ENCODE results near the gene SLITRK1.

DNA sequence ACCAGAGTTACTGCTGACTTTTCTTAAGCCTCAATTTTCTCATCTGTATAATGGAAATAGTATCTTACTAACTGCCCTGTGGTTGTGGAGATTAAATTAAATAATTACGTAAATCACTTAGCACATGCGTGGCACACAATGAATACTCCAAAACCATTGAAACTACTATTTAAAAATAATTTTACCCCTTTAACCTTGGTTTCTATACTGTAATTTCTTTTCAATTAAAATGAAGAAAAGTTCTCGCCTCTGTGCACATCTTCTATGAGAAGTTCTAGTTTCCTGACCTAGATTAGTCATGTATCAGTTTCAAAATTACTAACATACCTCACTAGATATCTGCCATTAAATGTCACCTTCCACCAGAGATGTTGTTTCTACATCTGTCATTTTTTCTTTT is 5.7 kb downstream of the SLITRK1 start:
- TF ChIP-seq, protein P1, sequence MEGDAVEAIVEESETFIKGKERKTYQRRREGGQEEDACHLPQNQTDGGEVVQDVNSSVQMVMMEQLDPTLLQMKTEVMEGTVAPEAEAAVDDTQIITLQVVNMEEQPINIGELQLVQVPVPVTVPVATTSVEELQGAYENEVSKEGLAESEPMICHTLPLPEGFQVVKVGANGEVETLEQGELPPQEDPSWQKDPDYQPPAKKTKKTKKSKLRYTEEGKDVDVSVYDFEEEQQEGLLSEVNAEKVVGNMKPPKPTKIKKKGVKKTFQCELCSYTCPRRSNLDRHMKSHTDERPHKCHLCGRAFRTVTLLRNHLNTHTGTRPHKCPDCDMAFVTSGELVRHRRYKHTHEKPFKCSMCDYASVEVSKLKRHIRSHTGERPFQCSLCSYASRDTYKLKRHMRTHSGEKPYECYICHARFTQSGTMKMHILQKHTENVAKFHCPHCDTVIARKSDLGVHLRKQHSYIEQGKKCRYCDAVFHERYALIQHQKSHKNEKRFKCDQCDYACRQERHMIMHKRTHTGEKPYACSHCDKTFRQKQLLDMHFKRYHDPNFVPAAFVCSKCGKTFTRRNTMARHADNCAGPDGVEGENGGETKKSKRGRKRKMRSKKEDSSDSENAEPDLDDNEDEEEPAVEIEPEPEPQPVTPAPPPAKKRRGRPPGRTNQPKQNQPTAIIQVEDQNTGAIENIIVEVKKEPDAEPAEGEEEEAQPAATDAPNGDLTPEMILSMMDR (conservative IDR thresholded peaks at IDR 0.05): no peak
- TF ChIP-seq EZH2 (IDR thresholded peaks at IDR 0.05; ENCODE audit: low read depth): no peak

Data from PC-9 (cell line).